Right renal pelvis (tissue), 4 donors: ENCODE data around the gene SLCO2B1. TPM values are rescaled to one million over a fixed set of nuclear protein-coding genes. Genes with fewer than 3 reads are reported as not detected.
"Not testable (repeated sequence)": the region's sequence is repeated elsewhere in the genome, so short reads cannot be mapped to it uniquely, and the experiment has no call there.

ENCODE experiments used
- DNase-seq, 4 donors: peaks; one replicate each; pipeline ENCODE4 v3.0.0-alpha.2; 2013; ENCODE audit warnings: low read depth in 4 of 4, low spot score in 3 of 4, missing footprints in 1 of 4
- polyA plus RNA-seq, 4 donors: library from polyadenylated mRNA; unstranded; fragments of 120-200 nt; gene quantifications; one replicate each; pipeline ENCODE4 v1.2.1, GENCODE V29; 2013; ENCODE audit not compliant: insufficient read length in 4 of 4

Gene SLCO2B1
- 10 to 100 TPM in 2 of 4 donors, 1 to 10 TPM in 2; 6.6 to 11.1 (median 9.4) TPM for polyA plus RNA-seq

- DNase-seq, result no peak
Measured at GRCh38 chr11:75150879-75151278, at the start of gene SLCO2B1. Gene SLCO2B1, plus strand, starts transcription at chr11:75151107. Its CDS starts 275 bp downstream, at chr11:75151382.

GRCh38 chr11:75101424-75102128 lies 49.3 kb upstream of the SLCO2B1 start:
- no peak for DNase-seq

- DNase-seq, result no peak
Measured at GRCh38 chr11:75103380-75104026, 47.4 kb upstream of the SLCO2B1 start.

- no peak for DNase-seq
Measured at GRCh38 chr11:75105462-75105925, 45.4 kb upstream of the SLCO2B1 start.

- DNase-seq, result not testable (repeated sequence)
Measured at GRCh38 chr11:75105967-75106681, 44.8 kb upstream of the SLCO2B1 start.

- no peak for DNase-seq
Measured at GRCh38 chr11:75107187-75107586, 43.7 kb upstream of the SLCO2B1 start.

GRCh38 chr11:75112200-75112599 lies 38.7 kb upstream of the SLCO2B1 start:
- no peak for DNase-seq

GRCh38 chr11:75113030-75113429 lies 37.9 kb upstream of the SLCO2B1 start:
- DNase-seq, result no peak

- DNase-seq, result no peak
Measured at GRCh38 chr11:75114465-75114864, 36.4 kb upstream of the SLCO2B1 start.

GRCh38 chr11:75118577-75118976 lies 32.3 kb upstream of the SLCO2B1 start:
- no peak for DNase-seq

- no peak for DNase-seq
Measured at GRCh38 chr11:75126564-75126963, 24.3 kb upstream of the SLCO2B1 start.

GRCh38 chr11:75132080-75132479 lies 18.8 kb upstream of the SLCO2B1 start:
- DNase-seq, result no peak

- DNase-seq, result no peak
Measured at GRCh38 chr11:75133976-75134375, 16.9 kb upstream of the SLCO2B1 start.

GRCh38 chr11:75135021-75135650 lies 15.8 kb upstream of the SLCO2B1 start:
- DNase-seq, result no peak

- no peak for DNase-seq
Measured at GRCh38 chr11:75135651-75136050, 15.3 kb upstream of the SLCO2B1 start.

- DNase-seq, result no peak
Measured at GRCh38 chr11:75140269-75141138, 10.4 kb upstream of the SLCO2B1 start.

- no peak for DNase-seq
Measured at GRCh38 chr11:75141166-75141565, 9.7 kb upstream of the SLCO2B1 start.

- DNase-seq, result no peak
Measured at GRCh38 chr11:75142714-75143419, 8.0 kb upstream of the SLCO2B1 start.

- DNase-seq, result no peak
Measured at GRCh38 chr11:75143420-75143731, 7.5 kb upstream of the SLCO2B1 start.

GRCh38 chr11:75144716-75145014 lies 6.2 kb upstream of the SLCO2B1 start:
- DNase-seq, result no peak
